NCI-H2029 treated with DMSO at 0.1 percent for 48 hours (cell line): ENCODE data around the gene RNF5.
"Not testable (repeated sequence)": the region's sequence is repeated elsewhere in the genome, so short reads cannot be mapped to it uniquely, and the experiment has no call there.

Source experiments
- DNase-seq: peaks from one replicate; lab custom pipeline; 2025; lab: John Stamatoyannopoulos, UW

Gene RNF5

GRCh38 chr6:32189742-32190053 lies 11.5 kb downstream of the RNF5 start:
- DNase-seq, result no peak

GRCh38 chr6:32190054-32190851 lies 12.0 kb downstream of the RNF5 start, which contains the start of gene PBX2:
Gene PBX2, minus strand, starts transcription at chr6:32190202. Its CDS starts 287 bp downstream, at chr6:32189915.
- peak; percentile 81 for DNase-seq

DNA sequence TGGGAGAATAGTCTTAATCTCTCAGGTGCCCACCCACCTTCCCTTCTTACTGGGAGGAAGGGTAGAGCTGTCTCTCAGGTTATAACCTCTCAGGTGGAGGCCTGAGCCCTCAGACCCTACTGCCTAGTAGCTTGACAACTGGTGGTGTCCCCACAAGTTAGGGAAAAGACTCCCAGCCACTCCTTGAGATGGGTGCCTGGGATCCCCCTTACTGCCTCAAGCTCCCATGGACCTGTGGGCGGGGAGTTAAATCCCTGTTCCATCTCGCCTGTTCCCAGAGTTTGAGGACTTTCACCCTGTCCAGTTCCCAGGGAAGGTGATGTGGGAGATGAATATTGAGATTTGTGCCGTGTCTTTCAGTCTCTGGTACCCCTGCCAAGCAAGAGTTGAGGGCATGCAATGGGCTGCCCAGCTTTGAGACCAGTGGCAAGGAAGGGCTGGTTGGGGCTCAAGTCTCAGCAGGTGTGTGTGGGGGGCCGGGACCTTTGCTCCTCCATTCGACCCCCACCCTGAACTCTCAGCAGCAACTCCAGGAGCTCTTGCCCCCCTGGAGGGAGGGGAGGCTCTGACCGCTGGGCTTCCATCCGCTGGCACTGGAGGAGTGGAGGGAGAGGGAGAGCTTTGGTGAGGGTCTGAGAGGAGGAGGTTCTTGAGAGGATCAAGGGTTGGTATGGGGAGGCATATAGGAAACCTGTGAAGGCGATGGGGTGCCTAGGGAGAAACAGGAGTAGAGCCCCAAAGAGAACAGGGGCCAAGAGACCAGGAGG lies 12.9 kb downstream of the RNF5 start:
- DNase-seq, result no peak

GRCh38 chr6:32191696-32192607 lies 13.7 kb downstream of the RNF5 start:
- no peak for DNase-seq

- no peak for DNase-seq
Measured at GRCh38 chr6:32192608-32193039, 14.4 kb downstream of the RNF5 start, which contains the start of gene GPSM3. Gene GPSM3, minus strand, starts transcription at chr6:32192643. Its CDS starts 130 bp downstream, at chr6:32192513.

DNA sequence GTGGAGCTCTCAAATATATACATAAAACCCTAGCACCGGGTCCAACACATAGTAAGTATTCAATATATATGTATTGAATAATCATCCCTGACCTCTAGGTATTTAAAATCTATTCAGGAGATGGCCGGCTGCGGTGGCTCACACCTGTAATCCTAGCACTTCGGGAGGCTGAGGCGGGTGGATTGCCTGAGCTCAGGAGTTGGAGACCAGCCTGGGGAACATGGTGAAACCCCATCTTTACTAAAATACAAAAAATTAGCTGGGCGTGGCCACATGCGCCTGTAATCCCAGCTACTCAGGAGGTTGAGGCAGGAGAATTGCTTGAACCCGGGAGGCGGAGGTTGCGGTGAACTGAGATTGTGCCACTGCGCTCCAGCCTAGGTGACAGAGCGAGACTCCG lies 14.9 kb downstream of the RNF5 start:
- not testable (repeated sequence) for DNase-seq

DNA sequence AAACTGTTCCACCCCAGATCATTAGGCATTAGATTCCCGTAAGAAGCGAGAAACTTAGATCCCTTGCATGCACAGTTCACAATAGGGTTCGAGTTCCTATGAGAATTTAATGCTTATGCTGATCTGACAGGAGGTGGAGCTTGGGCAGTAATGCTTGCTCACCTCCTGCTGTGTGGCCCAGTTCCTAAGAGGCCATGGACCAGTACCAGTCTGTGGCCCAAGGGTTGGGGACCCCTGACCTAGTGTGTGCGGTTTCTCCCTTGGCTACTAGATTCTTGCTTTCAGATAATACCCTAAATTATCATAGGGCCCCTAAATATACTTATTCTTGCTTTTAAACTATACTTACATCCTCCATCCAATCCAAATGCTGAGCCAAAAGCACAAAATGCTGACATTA lies 16.2 kb downstream of the RNF5 start:
- no peak for DNase-seq

- no peak for DNase-seq
Measured at GRCh38 chr6:32194825-32195651, 16.8 kb downstream of the RNF5 start.

- DNase-seq, result peak; percentile 97
Measured at GRCh38 chr6:32195652-32195901, 17.4 kb downstream of the RNF5 start.

DNA sequence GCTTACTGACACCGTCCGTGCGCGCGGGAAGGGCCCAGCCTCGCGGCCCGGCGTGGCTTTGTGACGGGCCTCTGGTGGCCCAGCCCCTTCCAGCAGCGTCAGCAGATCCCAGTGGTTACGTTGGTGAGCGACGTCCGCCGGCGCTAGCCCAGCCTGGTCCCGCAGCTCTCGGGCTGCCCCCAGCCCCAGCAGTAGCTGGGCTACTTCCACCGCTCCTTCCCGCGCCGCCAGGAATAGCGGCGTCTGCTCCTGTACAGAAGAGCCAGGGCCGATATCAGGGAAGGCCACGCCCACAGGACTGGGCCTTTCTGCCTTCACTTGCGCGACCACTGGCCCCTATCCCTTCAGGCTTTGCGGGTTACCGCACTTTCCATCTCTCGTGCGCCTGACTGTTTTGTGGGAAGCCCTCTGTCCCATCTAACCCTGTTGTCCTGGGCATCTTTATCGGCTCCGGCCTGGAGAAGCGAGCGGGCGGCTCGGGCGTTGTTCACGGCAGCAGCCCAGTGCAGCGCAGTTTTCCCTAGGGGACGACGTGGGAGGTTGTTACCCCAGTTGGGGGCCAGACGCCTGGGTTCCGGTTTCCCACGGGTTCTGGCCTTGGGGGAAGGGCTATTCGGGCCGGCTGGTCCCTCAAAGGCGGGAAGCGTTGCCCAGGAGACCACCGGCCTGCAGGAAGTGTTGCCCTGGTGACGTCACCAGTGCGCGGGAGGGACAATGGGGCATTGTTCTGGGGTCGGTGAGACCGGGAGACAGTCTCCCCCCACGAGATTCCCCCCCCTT lies 17.9 kb downstream of the RNF5 start:
- DNase-seq, result peak; percentile 19

- DNase-seq, result no peak
Measured at GRCh38 chr6:32196682-32197616, 18.7 kb downstream of the RNF5 start.

- DNase-seq, result no peak
Measured at GRCh38 chr6:32198345-32198696, 20.1 kb downstream of the RNF5 start.

DNA sequence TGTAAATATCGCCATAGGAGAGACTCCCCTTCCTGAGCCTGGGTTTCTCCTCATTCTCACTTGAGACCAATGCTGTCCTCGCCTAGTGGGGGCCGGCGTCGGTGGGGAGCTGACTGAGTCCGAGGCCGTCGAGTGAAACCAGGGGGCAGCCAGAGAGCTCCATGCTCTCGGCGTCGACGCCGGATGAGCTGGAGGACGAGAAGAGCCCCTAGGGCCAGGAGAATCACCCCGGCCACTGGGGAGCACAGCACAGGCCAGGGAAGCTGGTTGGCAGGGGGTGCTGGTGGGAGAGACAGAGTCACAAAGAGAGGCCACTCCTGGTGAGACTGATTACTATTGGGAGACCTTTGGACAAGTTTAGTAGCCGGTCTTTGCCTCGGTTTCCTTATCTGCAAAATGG lies 20.7 kb downstream of the RNF5 start:
- DNase-seq, result no peak

- no peak for DNase-seq
Measured at GRCh38 chr6:32200711-32201475, 22.7 kb downstream of the RNF5 start.

DNA sequence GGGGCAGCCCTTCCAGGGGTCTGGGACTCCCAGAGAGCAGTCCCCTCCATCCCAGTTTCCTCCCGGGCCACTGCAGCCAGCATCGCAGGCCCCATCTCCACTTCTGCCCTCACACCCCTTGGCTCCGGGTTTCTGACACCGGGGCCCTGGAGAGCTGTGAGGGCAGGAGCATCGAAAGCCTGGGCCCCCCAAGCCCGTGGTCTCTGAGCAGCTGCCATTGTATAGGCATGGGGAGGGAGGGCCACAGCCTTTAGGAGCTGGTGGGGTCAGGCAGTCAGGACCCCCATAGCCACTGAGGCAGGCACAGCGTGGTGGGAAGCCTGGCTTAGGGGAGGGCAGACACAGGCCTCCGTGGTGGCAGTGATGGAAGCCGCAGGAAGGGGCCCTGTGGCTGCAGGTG lies 24.0 kb downstream of the RNF5 start:
- no peak for DNase-seq

- no peak for DNase-seq
Measured at GRCh38 chr6:32203426-32204267, 25.4 kb downstream of the RNF5 start.

- no peak for DNase-seq
Measured at GRCh38 chr6:32204268-32204715, 26.1 kb downstream of the RNF5 start.

DNA sequence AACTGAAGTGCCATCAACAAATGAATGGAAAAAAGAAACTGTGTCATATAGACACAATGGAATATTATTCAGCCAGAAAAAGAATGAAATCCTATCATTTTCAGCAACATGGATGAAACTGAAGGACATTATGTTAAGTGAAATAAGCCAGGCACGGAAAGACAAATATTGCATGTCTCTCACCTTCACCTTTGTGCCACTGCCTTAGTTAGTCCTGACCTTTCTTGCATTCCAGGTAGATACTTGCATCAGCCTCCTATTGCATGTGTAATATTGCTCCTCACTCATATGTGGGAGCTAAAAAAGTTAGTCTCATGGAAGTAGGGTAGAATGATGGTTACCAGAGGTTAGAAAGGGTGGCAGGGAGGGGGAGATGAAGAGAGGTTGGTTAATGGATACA lies 30.8 kb downstream of the RNF5 start:
- no peak for DNase-seq
